Lower leg skin (tissue), 4 donors: ENCODE results near the gene PTPRN2. TPM values are rescaled to one million over a fixed set of nuclear protein-coding genes. Genes with fewer than 3 reads are reported as not detected.
"Not testable (repeated sequence)": the region's sequence is repeated elsewhere in the genome, so short reads cannot be mapped to it uniquely, and the experiment has no call there.

Experiments used
- DNase-seq, 2 donors: peaks; one replicate each; pipeline ENCODE4 v3.0.0-alpha.2; 2019; ENCODE audit warnings: low spot score in 2 of 2
- H3K4me3 ChIP-seq: fragments of 200-600 bp; sonication (generic); 2 replicates; pipeline ENCODE4 v1.5.1; 2017; ENCODE audit warnings: mild to moderate bottlenecking, low read depth; ENCODE audit not compliant: poor library complexity, severe bottlenecking
- CTCF ChIP-seq, 3 donors: fragments of 450-650 bp; IDR thresholded peaks; one replicate each; pipeline ENCODE4 v1.5.1; 2016; ENCODE audit warnings: antibody characterized with exemption in 3 of 3, mild to moderate bottlenecking in 3 of 3, moderate library complexity in 2 of 3
- POLR2A ChIP-seq, 2 donors: fragments of 450-650 bp; IDR thresholded peaks; one replicate each; pipeline ENCODE4 v1.6.1; 2016 to 2017; ENCODE audit warnings: antibody characterized with exemption in 2 of 2, mild to moderate bottlenecking in 1 of 2, moderate library complexity in 1 of 2
- WGBS, 2 donors: methylation state at CpG; one replicate each; pipeline ENCODE4 v1.1.5; 2018; 5-methylcytosine and 5-hydroxymethylcytosine counted together
- intact Hi-C: fragments of 100-400 bp; cut with DNase I; formaldehyde crosslinking; loops from one replicate; pipeline ENCODE4 v1.15.0; 2023; ENCODE audit warnings: low total_unique reads
- total RNA-seq, 4 donors: library from RNA; depleted of rRNA; stranded (reverse); fragments of >200 nt; gene quantifications; one replicate each; pipeline ENCODE4 v1.1.0, GENCODE V29; 2016

PTPRN2 gene
- total RNA-seq, 4 donors from 2014 or later, result 0.11 to 1.6 (median 0.92) TPM

- intact Hi-C loops, result no loop called here
- TF ChIP-seq POLR2A (IDR thresholded peaks at IDR 0.05) (no peak), CTCF (IDR thresholded peaks at IDR 0.05) (no peak)
- H3K4me3 ChIP-seq, result no peak overlapping the region
- no peak for DNase-seq
- WGBS, 2 donors, result 79 to 83% methylated on average over 20 to 21 of the region's 21 CpGs
Observed at GRCh38 chr7:157727964-157728615, 859.5 kb downstream of the PTPRN2 start.

- TF ChIP-seq CTCF (IDR thresholded peaks at IDR 0.05) (no peak), POLR2A (IDR thresholded peaks at IDR 0.05) (no peak)
- intact Hi-C loops, result no loop called here
- WGBS, 2 donors, result 80 to 81% methylated on average over 9 of the region's 9 CpGs
- no peak for DNase-seq
- H3K4me3 ChIP-seq, result no peak overlapping the region
Observed at GRCh38 chr7:157726764-157727163, 860.9 kb downstream of the PTPRN2 start.

- 77 to 86% methylated on average over 8 to 10 of the region's 10 CpGs for WGBS, 2 donors
- H3K4me3 ChIP-seq, intact Hi-C loops, DNase-seq: not testable (repeated sequence)
Observed at GRCh38 chr7:157725312-157725711, 862.3 kb downstream of the PTPRN2 start.

GRCh38 chr7:157723205-157723604 is 864.4 kb downstream of the PTPRN2 start:
- H3K4me3 ChIP-seq, result no peak overlapping the region
- WGBS, 2 donors, result 68 to 74% methylated on average over 10 of the region's 10 CpGs
- DNase-seq, result no peak
- intact Hi-C loops, result no loop called here
- no peak for TF ChIP-seq CTCF (IDR thresholded peaks at IDR 0.05)
- TF ChIP-seq POLR2A (IDR thresholded peaks at IDR 0.05), result no peak

GRCh38 chr7:157722137-157723060 is 865.2 kb downstream of the PTPRN2 start:
- WGBS, 2 donors, result 79 to 87% methylated on average over 28 to 32 of the region's 32 CpGs
- no peak overlapping the region for H3K4me3 ChIP-seq
- TF ChIP-seq CTCF (IDR thresholded peaks at IDR 0.05), result no peak
- TF ChIP-seq POLR2A (IDR thresholded peaks at IDR 0.05), result no peak
- intact Hi-C loops, result no loop called here
- DNase-seq, result no peak

GRCh38 chr7:157721468-157722136 is 866.0 kb downstream of the PTPRN2 start:
- 81 to 82% methylated on average over 26 of the region's 26 CpGs for whole genome bisulfite sequencing, 2 donors
- no peak for TF ChIP-seq POLR2A (IDR thresholded peaks at IDR 0.05)
- TF ChIP-seq CTCF (IDR thresholded peaks at IDR 0.05), result no peak
- intact Hi-C loops, result no loop called here
- H3K4me3 ChIP-seq, result no peak overlapping the region
- DNase-seq, result no peak
